Caco-2 (cell line): ENCODE measurements around the gene LDLR. TPM values are rescaled to one million over a fixed set of nuclear protein-coding genes. Genes with fewer than 3 reads are reported as not detected.

ENCODE experiments used
- BruUV-seq: library from RNA; stranded (reverse); fragments of 400-500 nt; replicated peaks from 2 replicates; lab custom pipeline; 2021; lab: Mats Ljungman, UMichigan
- CTCF ChIA-PET: fragments of 300-600 bp; sonication (Branson Sonifier 250); formaldehyde crosslinking; loops from one replicate; lab custom pipeline; 2022; ENCODE audit warnings: antibody characterized with exemption; lab: Charles Lee
- POLR2A ChIA-PET: fragments of 300-600 bp; sonication (Branson Sonifier 250); formaldehyde crosslinking; loops from one replicate; lab custom pipeline; 2022; ENCODE audit warnings: antibody characterized with exemption; lab: Charles Lee
- DNase-seq, 2 experiments: peaks; one replicate each; pipeline versions ENCODE4 v3.0.0 to v3.0.0-alpha.2; 2020 to 2022
- H3K27me3 ChIP-seq: replicated peaks from 2 replicates; pipeline ENCODE4 v1.6.0; 2011; ENCODE audit warnings: low read length; ENCODE audit not compliant: control insufficient read depth, insufficient read depth
- H3K36me3 ChIP-seq: 2 replicates; pipeline ENCODE4 v1.5.1; 2011; ENCODE audit warnings: low read length; ENCODE audit not compliant: control insufficient read depth, insufficient read depth
- H3K4me1 ChIP-seq: fragments of 250-450 bp; sonication (Bioruptor Pico); 2 replicates; pipeline ENCODE4 v1.5.1; 2020; ENCODE audit warnings: mild to moderate bottlenecking
- H3K4me3 ChIP-seq: 2 replicates; pipeline ENCODE4 v1.5.1; 2011; ENCODE audit warnings: low read depth, mild to moderate bottlenecking, control low read depth, low read length
- H3K9me3 ChIP-seq: fragments of 250-450 bp; sonication (Bioruptor Pico); 2 replicates; pipeline ENCODE4 v1.5.1; 2020; ENCODE audit warnings: mild to moderate bottlenecking, moderate library complexity
- H3K27ac Mint-ChIP-seq: one replicate; pipeline ENCODE4 v1.8.0; 2022; ENCODE audit warnings: mixed read lengths; ENCODE audit not compliant: unreplicated experiment
- H3K27me3 Mint-ChIP-seq: one replicate; pipeline ENCODE4 v1.8.0; 2022; ENCODE audit warnings: mixed read lengths; ENCODE audit not compliant: insufficient read depth, unreplicated experiment
- H3K36me3 Mint-ChIP-seq: one replicate; pipeline ENCODE4 v1.8.0; 2022; ENCODE audit warnings: mild to moderate bottlenecking, mixed read lengths; ENCODE audit not compliant: insufficient read depth, unreplicated experiment
- H3K4me1 Mint-ChIP-seq: one replicate; pipeline ENCODE4 v1.8.0; 2022; ENCODE audit warnings: low read depth, mixed read lengths; ENCODE audit not compliant: unreplicated experiment
- H3K4me3 Mint-ChIP-seq: one replicate; pipeline ENCODE4 v1.8.0; 2022; ENCODE audit warnings: mild to moderate bottlenecking, moderate library complexity, mixed read lengths; ENCODE audit not compliant: unreplicated experiment
- H3K9me3 Mint-ChIP-seq: one replicate; pipeline ENCODE4 v1.8.0; 2022; ENCODE audit warnings: mixed read lengths; ENCODE audit not compliant: unreplicated experiment
- CTCF ChIP-seq, 2 experiments: fragments of 200-600 bp in 1 of 2; IDR thresholded peaks; 1 replicate in 1 of 2; 2 replicates in 1 of 2; pipeline versions ENCODE4 v1.5.1 to v1.8.0; 2011 to 2022; ENCODE audit warnings: antibody characterized with exemption in 1 of 2, control low read depth in 1 of 2, inconsistent platforms in 1 of 2, low read depth in 1 of 2, low read length in 1 of 2, mild to moderate bottlenecking in 1 of 2, moderate library complexity in 1 of 2; ENCODE audit not compliant: insufficient read depth in 1 of 2, severe bottlenecking in 1 of 2, unreplicated experiment in 1 of 2
- intact Hi-C: fragments of 100-400 bp; cut with micrococcal nuclease; formaldehyde crosslinking; loops from one replicate; pipeline ENCODE4 v1.10.0; 2022; ENCODE audit not compliant: unreplicated experiment
- total RNA-seq: library from RNA; stranded (reverse); gene quantifications from 2 replicates; pipeline ENCODE4 v1.2.3, GENCODE V29; 2022

Gene LDLR
- total RNA-seq, 1 experiment from 2014 or later: 68.9 TPM

GRCh38 chr19:11047866-11048265, 41.4 kb upstream of the LDLR start:
- Mint-ChIP-seq H3K4me1 (no peaks in the 10 kb centered on the region), H3K9me3 (no peaks in the 10 kb centered on the region), H3K27me3 (no peaks in the 10 kb centered on the region), H3K4me3 (no peak overlapping the region), H3K36me3 (peaks cover 52% of the 10 kb centered on the region), H3K27ac (no peak overlapping the region)
- ChIA-PET POLR2A (no interaction called here), CTCF (no interaction called here)
- BruUV-seq: no TSS peak
- no peak for DNase-seq
- Histone ChIP-seq H3K4me1 (no peaks in the 10 kb centered on the region), H3K27me3 (no peaks in the 10 kb centered on the region), H3K4me3 (no peak overlapping the region), H3K36me3 (peaks cover 2% of the 10 kb centered on the region), H3K9me3 (no peaks in the 10 kb centered on the region)
- TF ChIP-seq CTCF (IDR thresholded peaks at IDR 0.05; ENCODE audit: insufficient read depth in 1 of 2, low read depth in 1 of 2, low read length in 1 of 2, severe bottlenecking in 1 of 2, unreplicated experiment in 1 of 2): no peak
- intact Hi-C loops: no loop called here

GRCh38 chr19:11050323-11051114, 38.7 kb upstream of the LDLR start:
- intact Hi-C loops: no loop called here
- Histone ChIP-seq H3K4me1 (no peaks in the 10 kb centered on the region), H3K27me3 (no peaks in the 10 kb centered on the region), H3K9me3 (no peaks in the 10 kb centered on the region), H3K4me3 (no peak overlapping the region), H3K36me3 (no peaks in the 10 kb centered on the region)
- no peak for DNase-seq
- peaks cover 43% of the 10 kb centered on the region for H3K36me3 Mint-ChIP-seq
- no peaks in the 10 kb centered on the region for H3K9me3 Mint-ChIP-seq
- no peak overlapping the region for H3K27ac Mint-ChIP-seq
- no peak overlapping the region for H3K4me3 Mint-ChIP-seq
- BruUV-seq: no TSS peak
- no peak for TF ChIP-seq CTCF (IDR thresholded peaks at IDR 0.05; ENCODE audit: insufficient read depth in 1 of 2, low read depth in 1 of 2, low read length in 1 of 2, severe bottlenecking in 1 of 2, unreplicated experiment in 1 of 2)
- H3K27me3 Mint-ChIP-seq: no peaks in the 10 kb centered on the region
- ChIA-PET CTCF (no interaction called here), POLR2A (no interaction called here)
- H3K4me1 Mint-ChIP-seq: no peaks in the 10 kb centered on the region

DNA sequence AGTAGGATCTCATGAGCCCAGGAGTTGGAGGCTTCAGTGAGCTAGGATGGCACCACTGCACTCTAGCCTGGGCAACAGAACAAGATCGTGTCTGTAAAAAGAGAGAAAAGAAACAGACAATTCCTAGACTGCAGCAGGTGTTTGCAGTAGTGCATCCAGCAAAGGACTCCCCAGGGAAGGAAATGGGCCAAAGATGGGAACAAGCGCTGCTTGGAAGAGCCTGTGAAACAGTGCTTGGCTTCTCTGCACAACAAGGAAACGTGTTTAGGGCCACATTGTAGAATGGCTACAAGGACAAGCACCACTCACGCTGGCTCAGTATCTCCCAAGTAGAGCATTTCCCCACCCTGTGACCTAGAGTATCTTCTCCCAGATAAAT, 35.5 kb upstream of the LDLR start:
- Mint-ChIP-seq H3K36me3 (peaks cover 37% of the 10 kb centered on the region), H3K27ac (no peak overlapping the region), H3K4me1 (no peaks in the 10 kb centered on the region), H3K4me3 (no peak overlapping the region), H3K27me3 (no peaks in the 10 kb centered on the region), H3K9me3 (no peaks in the 10 kb centered on the region)
- Histone ChIP-seq H3K36me3 (peaks cover 2% of the 10 kb centered on the region; the same call in 1 of the 2 replicates), H3K9me3 (no peaks in the 10 kb centered on the region), H3K4me1 (no peaks in the 10 kb centered on the region), H3K27me3 (no peaks in the 10 kb centered on the region), H3K4me3 (no peak overlapping the region)
- no peak for TF ChIP-seq CTCF (IDR thresholded peaks at IDR 0.05; ENCODE audit: insufficient read depth in 1 of 2, low read depth in 1 of 2, low read length in 1 of 2, severe bottlenecking in 1 of 2, unreplicated experiment in 1 of 2)
- DNase-seq: no peak
- BruUV-seq: no TSS peak
- intact Hi-C loops: no loop called here
- ChIA-PET CTCF (interaction anchor here (0.7 kb wide), 1 partner anchor 505 kb away, joined by 5 read pairs; the partner anchor contains the start of gene ELOF1), POLR2A (no interaction called here)
